OCI-LY1 (cell line): ENCODE measurements around the gene DAAM1.

Source experiments
- H2AFZ ChIP-seq: fragments of 200-600 bp; sonication (generic), shearing (Covaris generic); 2 replicates; pipeline ENCODE4 v1.6.0; 2014; ENCODE audit warnings: antibody characterized with exemption, mild to moderate bottlenecking, low read length
- H3F3A ChIP-seq: fragments of 200-600 bp; sonication (generic), shearing (Covaris generic); 2 replicates; pipeline ENCODE4 v1.6.0; 2014; ENCODE audit warnings: mild to moderate bottlenecking, antibody characterized with exemption, low read length, moderate library complexity; ENCODE audit not compliant: insufficient read depth
- H3K27ac ChIP-seq: fragments of 200-600 bp; sonication (generic); 2 replicates; pipeline ENCODE4 v1.5.1; 2014; ENCODE audit warnings: low read length, mixed run types, mild to moderate bottlenecking, low read depth; ENCODE audit not compliant: poor library complexity, severe bottlenecking
- H3K27me3 ChIP-seq: fragments of 200-600 bp; sonication (generic); 2 replicates; pipeline ENCODE4 v1.6.0; 2014; ENCODE audit warnings: antibody characterized with exemption, mild to moderate bottlenecking, low read length, moderate library complexity; ENCODE audit not compliant: insufficient read depth
- H3K36me3 ChIP-seq: fragments of 200-600 bp; sonication (generic); 2 replicates; pipeline ENCODE4 v1.6.1; 2014; ENCODE audit warnings: mild to moderate bottlenecking, antibody characterized with exemption, low read length, moderate library complexity, mixed read lengths; ENCODE audit not compliant: insufficient read depth
- H3K4me1 ChIP-seq: fragments of 200-600 bp; sonication (generic); 2 replicates; pipeline ENCODE4 v1.5.1; 2014; ENCODE audit warnings: mild to moderate bottlenecking, low read length, moderate library complexity; ENCODE audit not compliant: insufficient read depth, severe bottlenecking
- H3K4me2 ChIP-seq: fragments of 200-600 bp; sonication (generic), shearing (Covaris generic); 2 replicates; pipeline ENCODE4 v1.6.1; 2014; ENCODE audit warnings: low read length
- H3K4me3 ChIP-seq: fragments of 200-600 bp; sonication (generic); 2 replicates; pipeline ENCODE4 v1.5.1; 2014; ENCODE audit warnings: low read length, low read depth, mild to moderate bottlenecking, mixed read lengths; ENCODE audit not compliant: poor library complexity, severe bottlenecking
- H3K79me2 ChIP-seq: fragments of 200-600 bp; shearing (Covaris generic); 2 replicates; pipeline ENCODE4 v1.6.1; 2016; ENCODE audit warnings: mixed run types, low read length, mixed read lengths; ENCODE audit not compliant: insufficient read depth
- H3K9ac ChIP-seq: fragments of 200-600 bp; sonication (generic), shearing (Covaris generic); 2 replicates; pipeline ENCODE4 v1.6.1; 2014; ENCODE audit warnings: mild to moderate bottlenecking, low read length, mixed read lengths
- H3K9me2 ChIP-seq: fragments of 200-600 bp; sonication (generic), shearing (Covaris generic); 2 replicates; pipeline ENCODE4 v1.6.1; 2014; ENCODE audit warnings: low read depth, mild to moderate bottlenecking, low read length, mixed read lengths
- H3K9me3 ChIP-seq: fragments of 200-600 bp; shearing (Covaris generic); 2 replicates; pipeline ENCODE4 v1.6.1; 2014; ENCODE audit warnings: low read length, mixed read lengths
- H4K20me1 ChIP-seq: fragments of 200-600 bp; sonication (generic), shearing (Covaris generic); 2 replicates; pipeline ENCODE4 v1.6.0; 2016; ENCODE audit warnings: mild to moderate bottlenecking, low read length; ENCODE audit not compliant: insufficient read depth
- CTCF ChIP-seq: fragments of 200-600 bp; sonication (generic), shearing (Covaris generic); IDR thresholded peaks from 2 replicates; pipeline ENCODE4 v1.5.1; 2017; ENCODE audit warnings: mild to moderate bottlenecking, antibody characterized with exemption, low read length, moderate library complexity, mixed read lengths
- EZH2 ChIP-seq: fragments of 200-600 bp; sonication (generic), shearing (Covaris generic); IDR thresholded peaks from 2 replicates; pipeline ENCODE4 v1.8.0; 2017; ENCODE audit warnings: borderline replicate concordance, mixed run types, mild to moderate bottlenecking, antibody characterized with exemption, low read length, moderate library complexity, mixed read lengths

Gene DAAM1

GRCh38 chr14:59333235-59333634, 144.8 kb downstream of the DAAM1 start:
- no peak overlapping the region for H3K27ac ChIP-seq
- no peak for TF ChIP-seq EZH2
- TF ChIP-seq CTCF: no peak

GRCh38 chr14:59333668-59334067, 145.2 kb downstream of the DAAM1 start:
- Histone ChIP-seq H3K9ac (no peak overlapping the region), H3F3A (no peaks in the 10 kb centered on the region), H3K9me3 (no peaks in the 10 kb centered on the region), H3K27me3 (no peaks in the 10 kb centered on the region), H3K79me2 (no peaks in the 10 kb centered on the region), H3K4me2 (no peak overlapping the region), H3K4me1 (peaks cover 22% of the 10 kb centered on the region), H3K4me3 (no peak overlapping the region), H2AFZ (no peak overlapping the region), H3K9me2 (no peaks in the 10 kb centered on the region), H3K27ac (no peak overlapping the region), H3K36me3 (peaks cover 71% of the 10 kb centered on the region), H4K20me1 (no peaks in the 10 kb centered on the region)
- no peak for TF ChIP-seq CTCF
- TF ChIP-seq EZH2: no peak

More at GRCh38 chr14:59333235-59333634, 144.8 kb downstream of the DAAM1 start:
- no peak overlapping the region for H3K4me2 ChIP-seq
- peaks cover 22% of the 10 kb centered on the region for H3K4me1 ChIP-seq
- no peaks in the 10 kb centered on the region for H4K20me1 ChIP-seq
- no peak overlapping the region for H3K9ac ChIP-seq
- H3K27me3 ChIP-seq: no peaks in the 10 kb centered on the region
- no peaks in the 10 kb centered on the region for H3K9me3 ChIP-seq
- peaks cover 73% of the 10 kb centered on the region for H3K36me3 ChIP-seq
- no peaks in the 10 kb centered on the region for H3K9me2 ChIP-seq
- no peaks in the 10 kb centered on the region for H3K79me2 ChIP-seq
- no peak overlapping the region for H3K4me3 ChIP-seq
- no peaks in the 10 kb centered on the region for H3F3A ChIP-seq
- H2AFZ ChIP-seq: no peak overlapping the region

- Histone ChIP-seq H3K9me2 (no peaks in the 10 kb centered on the region), H3K79me2 (no peaks in the 10 kb centered on the region), H3K36me3 (peaks cover 77% of the 10 kb centered on the region), H3F3A (no peaks in the 10 kb centered on the region), H3K4me1 (peaks cover 19% of the 10 kb centered on the region), H3K4me2 (no peak overlapping the region), H3K9me3 (no peaks in the 10 kb centered on the region), H3K27me3 (no peaks in the 10 kb centered on the region), H3K9ac (no peak overlapping the region), H3K27ac (no peak overlapping the region), H3K4me3 (no peak overlapping the region), H4K20me1 (no peaks in the 10 kb centered on the region), H2AFZ (no peak overlapping the region)
- TF ChIP-seq EZH2 (no peak), CTCF (no peak)
These were observed 145.8 kb downstream of the DAAM1 start for GRCh38 chr14:59334253-59334652.
